Upper lobe of left lung (tissue), 4 donors: ENCODE data around the gene ENTPD6.

ENCODE experiments used
- POLR2A ChIP-seq, 4 donors: fragments of 450-650 bp; IDR thresholded peaks; one replicate each; pipeline ENCODE4 v1.5.1; 2016 to 2017; ENCODE audit warnings: antibody characterized with exemption in 4 of 4, mild to moderate bottlenecking in 2 of 4
- POLR2AphosphoS5 ChIP-seq, 2 donors: sonication (generic); formaldehyde crosslinking; IDR thresholded peaks; one replicate each; pipeline ENCODE4 v1.5.1; 2017; ENCODE audit warnings: antibody characterized with exemption in 2 of 2
- TF ChIP-seq, protein P1 (sequence below), 6 experiments: fragments of 450-650 bp in 4 of 6; fragments of 200-600 bp in 2 of 6; sonication (generic) in 2 of 6; IDR thresholded peaks; one replicate each; pipeline ENCODE4 v1.5.1; 2016 to 2019; ENCODE audit warnings: antibody characterized with exemption in 6 of 6

DNA sequence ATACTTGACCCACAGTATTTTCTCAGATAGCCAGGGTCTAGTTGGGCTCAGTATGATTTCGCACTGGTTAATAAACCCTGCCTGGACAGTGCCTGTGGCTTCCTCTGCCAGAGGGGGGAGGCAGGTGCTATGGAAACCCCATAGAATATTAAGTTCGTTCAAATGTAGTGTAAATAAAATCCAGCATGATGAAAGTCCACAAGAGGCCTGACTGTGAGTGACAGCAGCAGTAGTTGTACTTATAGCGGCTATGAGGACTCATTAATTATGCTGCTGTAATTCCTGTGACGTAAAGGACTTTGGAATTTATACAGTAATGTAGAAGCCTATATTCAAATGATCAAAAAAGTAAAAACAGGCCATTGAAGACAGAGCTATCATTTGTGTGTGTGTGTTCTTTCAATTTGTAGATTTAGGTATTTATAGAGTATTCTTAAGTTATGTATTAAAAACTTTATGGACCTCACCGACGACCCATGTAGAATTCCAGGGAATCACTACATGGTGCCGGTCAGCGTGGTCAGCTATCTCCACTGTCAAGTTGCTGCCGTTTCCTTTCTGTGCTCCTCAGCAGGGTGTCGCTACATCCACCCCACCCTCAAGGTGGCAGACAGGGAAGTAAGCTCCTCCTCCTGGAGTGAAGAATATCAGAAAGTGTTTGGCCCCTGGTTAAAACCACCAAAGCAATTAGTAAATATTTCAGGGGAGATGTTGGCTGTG, 62.4 kb downstream of the ENTPD6 start:
- TF ChIP-seq POLR2A (IDR thresholded peaks at IDR 0.05), result no peak
- TF ChIP-seq, protein P1, sequence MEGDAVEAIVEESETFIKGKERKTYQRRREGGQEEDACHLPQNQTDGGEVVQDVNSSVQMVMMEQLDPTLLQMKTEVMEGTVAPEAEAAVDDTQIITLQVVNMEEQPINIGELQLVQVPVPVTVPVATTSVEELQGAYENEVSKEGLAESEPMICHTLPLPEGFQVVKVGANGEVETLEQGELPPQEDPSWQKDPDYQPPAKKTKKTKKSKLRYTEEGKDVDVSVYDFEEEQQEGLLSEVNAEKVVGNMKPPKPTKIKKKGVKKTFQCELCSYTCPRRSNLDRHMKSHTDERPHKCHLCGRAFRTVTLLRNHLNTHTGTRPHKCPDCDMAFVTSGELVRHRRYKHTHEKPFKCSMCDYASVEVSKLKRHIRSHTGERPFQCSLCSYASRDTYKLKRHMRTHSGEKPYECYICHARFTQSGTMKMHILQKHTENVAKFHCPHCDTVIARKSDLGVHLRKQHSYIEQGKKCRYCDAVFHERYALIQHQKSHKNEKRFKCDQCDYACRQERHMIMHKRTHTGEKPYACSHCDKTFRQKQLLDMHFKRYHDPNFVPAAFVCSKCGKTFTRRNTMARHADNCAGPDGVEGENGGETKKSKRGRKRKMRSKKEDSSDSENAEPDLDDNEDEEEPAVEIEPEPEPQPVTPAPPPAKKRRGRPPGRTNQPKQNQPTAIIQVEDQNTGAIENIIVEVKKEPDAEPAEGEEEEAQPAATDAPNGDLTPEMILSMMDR (IDR thresholded peaks at IDR 0.05), result no peak
- TF ChIP-seq POLR2AphosphoS5 (IDR thresholded peaks at IDR 0.05), result no peak
